Measurements from ENCODE around the gene PPM1A.
A peak's percentile ranks its signal among the peaks of the same experiment; 100 is the strongest.

PPM1A gene

DNA sequence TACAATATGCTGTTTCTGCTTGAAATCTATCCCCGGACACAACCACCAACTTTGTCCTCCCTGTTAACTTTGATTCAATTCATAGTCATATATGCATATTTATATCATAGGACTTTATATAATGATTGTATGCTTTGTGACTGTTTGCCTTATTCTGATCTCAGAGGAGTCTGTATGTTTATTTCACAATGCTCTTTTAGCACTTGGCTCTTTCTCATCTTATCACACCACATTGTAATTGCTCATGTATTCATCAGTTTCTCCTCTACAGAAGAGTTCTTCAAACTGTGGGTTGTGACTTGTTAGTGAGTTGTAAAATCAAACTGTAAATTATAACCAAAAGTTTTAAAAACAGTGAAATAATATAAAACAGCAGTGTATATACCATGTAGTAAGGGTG, 21.7 kb upstream of the PPM1A start:
- no peak for DNase-seq

DNA sequence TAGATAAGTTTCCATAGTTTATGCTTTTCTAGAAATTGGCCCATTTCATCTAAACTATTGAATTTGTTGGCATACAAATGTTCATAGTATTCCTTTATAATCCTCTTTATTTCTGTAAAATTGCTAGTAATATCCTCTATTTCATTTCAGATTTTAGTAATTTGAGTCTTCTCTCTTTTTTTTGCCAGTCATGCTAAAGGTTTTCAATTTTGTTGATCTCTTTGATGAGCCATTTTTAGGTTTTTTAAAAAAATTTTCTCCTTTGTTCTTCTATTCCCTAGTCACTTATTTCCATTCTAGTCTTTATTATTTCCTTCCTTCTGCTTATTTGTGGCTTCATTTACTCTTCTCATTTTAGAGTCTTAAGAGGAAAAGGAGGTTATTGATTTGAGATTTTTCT, 19.4 kb upstream of the PPM1A start:
- no peak for DNase-seq

DNA sequence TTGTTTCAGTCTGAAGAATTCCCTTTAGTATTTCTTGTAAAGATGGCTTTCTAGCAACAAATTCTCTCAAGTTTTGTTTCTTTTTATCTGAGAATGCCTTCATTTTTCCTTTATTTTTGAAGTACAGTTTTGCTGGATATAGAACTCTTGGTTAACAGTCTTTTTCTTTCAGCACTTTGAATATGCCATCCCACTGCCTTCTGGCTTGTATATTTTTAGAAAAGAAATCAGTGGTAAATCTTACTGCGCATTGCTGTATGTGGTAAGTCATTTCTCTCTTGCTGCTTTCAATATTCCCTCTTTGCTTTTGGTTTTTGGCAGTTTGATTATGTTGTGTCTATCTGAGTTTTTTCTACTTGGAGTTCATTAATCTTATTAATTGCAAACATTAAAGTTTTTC, 16.8 kb upstream of the PPM1A start:
- no peak for DNase-seq

DNA sequence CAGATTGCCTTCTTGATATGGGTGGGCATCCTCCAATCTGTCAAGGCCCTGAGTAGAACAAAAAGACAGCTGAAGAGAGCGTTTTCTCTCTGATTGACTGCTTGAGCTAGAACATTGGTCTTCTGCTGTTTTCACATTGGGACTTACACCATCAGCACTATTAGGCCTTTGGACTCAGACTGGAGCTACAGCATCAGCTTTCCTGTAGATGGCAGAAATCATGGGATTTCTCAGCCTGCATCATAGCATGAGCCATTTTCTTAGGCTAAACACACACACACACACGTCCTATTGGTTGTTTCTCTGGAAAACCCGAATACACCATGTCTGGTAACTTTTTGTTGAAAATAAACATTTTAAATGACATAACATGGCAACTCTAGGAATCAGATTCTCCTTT, 15.8 kb upstream of the PPM1A start:
- no peak for DNase-seq

DNA sequence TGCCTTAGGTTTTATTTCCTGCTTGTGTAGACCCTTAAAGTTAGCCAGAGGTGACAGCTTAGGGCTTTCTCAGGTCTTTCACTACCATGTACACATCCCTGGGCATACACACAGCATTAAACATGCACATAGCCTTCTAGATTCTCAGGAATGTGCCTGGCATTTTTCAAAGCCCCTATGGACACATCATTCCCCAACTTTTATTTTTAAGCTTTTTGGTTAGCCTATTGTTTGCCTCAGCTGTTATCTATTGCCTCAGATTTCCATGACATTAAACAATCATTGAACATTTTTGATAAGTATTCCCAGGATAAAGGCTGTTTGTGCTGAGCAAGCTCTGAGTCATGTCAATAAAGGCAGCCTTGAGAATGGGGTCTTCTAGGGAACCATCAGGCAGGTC, 15.1 kb upstream of the PPM1A start:
- DNase-seq: no peak

DNA sequence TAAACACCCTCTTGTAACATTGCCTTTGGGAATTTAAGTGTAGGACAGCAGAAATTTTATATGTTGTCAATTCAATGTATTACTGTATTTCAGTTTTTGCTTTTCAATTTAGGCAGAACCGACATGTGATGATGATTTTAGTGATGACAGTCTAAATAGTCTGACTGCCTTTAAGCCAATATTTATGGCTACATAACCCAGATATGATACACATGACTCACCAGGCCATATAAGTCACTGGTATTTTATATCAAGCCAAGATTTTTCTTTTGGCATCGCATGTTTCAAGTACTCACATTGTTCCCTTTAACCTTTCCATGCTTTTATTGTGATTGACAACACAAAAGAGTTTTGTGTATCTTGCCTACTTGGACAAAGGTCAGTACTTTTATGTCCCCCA, 13.6 kb upstream of the PPM1A start:
- DNase-seq: no peak

DNA sequence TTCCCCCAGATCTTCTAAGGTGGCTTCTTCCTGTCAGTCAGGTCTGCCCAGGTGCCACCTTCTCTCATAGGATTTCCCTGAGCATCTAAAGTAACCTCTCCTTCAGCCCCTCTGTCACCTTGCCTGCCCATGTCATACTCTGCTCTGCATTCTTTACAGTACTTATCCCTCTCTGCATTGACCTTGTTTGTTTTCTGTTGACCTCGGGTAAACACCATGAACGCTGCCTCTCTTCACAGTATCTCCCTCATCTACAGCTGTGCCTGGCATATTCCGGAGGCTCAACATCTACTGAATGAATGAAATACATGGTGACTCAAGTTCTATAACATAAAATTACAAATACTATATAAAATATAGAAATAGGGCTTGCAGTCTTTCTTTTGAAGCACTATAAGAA, 10.1 kb upstream of the PPM1A start:
- DNase-seq: no peak

DNA sequence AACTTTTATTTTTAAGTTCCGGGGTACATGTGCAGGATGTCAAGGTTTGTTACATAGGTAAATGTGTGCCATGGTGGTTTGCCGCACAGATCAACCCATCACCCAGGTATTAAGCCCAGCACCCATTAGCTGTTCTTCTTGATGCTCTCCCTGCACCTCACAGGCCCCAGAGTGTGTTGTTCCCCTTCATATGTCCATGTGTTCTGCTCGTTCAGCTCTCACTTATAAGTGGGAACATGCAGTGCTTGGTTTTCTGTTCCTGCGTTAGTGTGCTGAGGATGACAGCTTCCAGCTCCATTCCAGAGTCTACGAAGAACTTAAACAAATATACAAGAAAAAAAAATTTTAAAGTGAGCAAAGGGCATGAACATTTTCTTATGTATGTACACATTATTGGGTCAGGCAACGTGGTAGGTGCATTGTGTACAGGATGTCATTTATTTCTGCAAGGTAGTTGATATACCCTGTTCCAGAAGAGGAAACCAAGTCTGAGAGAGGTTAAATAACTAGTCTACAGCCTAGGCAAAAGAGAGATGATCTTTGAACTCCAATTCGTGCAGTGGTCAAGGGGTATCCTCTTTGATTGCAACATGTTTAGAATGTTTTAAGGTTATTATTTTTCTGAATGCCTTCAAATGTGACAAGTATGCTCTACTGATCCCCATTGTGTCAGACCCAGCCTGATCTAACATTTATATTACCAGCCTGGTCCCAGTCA, 8.7 kb upstream of the PPM1A start:
- no peak for DNase-seq

DNA sequence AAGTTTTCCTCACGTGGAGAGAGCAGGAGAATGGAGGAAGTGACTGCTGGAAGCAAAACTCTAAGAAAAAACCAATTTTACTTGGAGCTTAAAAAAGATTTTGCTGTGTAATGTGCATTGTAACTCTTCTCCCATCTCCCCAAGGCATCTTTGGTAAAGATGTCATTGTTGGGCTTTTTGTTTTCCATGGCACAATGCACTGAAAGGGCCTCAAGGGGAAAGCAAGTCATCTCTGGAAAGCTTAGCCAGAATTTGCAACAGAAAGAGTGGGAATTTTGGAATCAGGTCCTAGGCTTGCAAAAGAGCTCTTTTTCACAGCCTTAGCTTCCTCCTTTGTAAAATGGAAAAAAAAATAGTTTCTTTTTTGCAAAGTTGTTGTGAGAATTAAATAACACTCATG, 7.9 kb upstream of the PPM1A start:
- no peak for DNase-seq

DNA sequence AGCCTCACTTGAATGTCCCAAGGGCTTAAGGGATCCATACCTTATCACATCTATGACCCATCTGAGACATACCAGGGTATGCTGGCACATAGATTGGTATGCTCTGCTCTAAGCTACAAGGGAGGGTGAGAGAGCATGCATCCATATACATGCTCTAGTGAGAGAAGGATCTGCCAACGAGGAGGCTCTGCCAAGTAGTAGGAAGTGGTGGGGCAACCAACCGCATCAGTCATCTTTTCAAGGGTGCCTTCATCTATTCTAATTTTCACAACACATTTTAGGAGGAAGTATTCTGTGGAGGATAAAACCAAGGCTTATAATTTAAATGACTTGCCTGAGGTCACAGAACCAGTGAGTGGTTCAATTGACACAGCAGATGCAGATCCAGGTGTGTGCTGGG, 6.6 kb upstream of the PPM1A start:
- no peak for DNase-seq

DNA sequence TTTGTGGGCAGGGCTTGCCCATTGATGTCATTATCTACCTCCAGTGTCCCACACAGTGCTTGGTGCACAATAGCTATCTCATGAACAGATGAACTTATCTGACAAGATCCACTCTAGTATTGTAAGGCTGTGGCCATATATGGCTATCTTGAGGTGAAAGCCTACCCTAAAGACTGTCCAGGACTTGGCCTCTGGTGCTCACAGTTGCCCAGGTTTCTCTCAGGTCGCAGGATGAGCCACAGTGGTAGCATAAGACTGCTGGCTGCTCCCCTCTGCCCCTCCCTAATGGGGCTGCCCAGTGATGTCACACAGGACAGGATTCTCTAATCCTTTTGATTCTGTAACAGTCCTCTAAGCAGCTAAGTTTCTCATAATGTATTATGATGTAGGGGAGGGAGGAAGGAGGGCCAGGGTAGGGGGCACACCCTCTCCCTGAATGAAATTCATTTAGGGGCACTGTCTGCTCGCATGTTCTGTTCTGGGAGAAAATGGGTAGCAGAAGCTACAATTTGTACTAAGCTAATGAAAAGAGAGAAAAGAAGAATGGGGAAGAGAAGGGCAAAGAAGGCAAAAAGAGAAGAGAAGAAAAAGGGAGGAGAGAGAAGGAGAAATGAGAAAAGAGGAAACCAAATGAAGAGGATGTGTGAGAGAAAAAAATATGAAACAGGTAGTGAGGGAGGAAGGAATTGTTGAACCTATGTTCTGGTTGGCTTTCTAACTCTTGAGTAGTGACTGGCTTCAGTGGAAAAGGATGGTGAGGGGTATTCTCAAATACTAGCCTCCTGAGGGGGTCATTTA, 3.4 kb upstream of the PPM1A start:
- DNase-seq: no peak

DNA sequence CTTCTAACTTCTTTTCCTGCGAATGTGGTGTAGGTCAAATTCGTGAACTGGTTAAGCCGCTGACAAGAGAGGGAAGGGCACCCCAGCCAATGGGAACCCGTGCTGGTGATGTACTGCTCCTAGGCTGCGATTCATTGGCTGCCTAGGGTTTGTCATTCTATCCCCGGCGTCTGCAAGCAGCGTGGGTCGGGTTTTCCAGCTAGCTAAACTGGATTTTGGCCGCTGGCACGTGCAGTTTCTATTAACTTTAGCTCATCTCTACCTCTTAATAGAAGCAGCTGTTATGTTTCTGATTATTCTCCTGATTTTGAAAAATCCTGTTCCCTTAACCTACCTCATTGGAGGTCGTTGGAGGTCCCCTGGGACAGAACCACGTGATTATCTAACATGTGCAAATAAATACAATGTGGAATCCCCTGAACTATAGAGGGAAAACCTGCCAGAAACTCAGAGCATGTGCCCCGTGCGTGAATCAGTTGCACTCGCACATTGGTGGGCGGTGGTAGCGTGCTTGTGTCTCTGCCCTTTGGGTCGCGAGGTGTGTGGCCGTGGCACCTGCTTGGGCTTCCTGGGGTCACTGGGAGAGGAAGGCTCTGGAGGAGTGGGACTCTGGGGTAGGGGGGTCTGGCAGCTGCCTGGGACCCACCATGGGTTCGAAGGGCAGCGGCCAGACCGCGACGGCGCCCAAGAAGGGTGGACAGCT, 876 bp upstream of the PPM1A start:
- peak; percentile 70 for DNase-seq

DNA sequence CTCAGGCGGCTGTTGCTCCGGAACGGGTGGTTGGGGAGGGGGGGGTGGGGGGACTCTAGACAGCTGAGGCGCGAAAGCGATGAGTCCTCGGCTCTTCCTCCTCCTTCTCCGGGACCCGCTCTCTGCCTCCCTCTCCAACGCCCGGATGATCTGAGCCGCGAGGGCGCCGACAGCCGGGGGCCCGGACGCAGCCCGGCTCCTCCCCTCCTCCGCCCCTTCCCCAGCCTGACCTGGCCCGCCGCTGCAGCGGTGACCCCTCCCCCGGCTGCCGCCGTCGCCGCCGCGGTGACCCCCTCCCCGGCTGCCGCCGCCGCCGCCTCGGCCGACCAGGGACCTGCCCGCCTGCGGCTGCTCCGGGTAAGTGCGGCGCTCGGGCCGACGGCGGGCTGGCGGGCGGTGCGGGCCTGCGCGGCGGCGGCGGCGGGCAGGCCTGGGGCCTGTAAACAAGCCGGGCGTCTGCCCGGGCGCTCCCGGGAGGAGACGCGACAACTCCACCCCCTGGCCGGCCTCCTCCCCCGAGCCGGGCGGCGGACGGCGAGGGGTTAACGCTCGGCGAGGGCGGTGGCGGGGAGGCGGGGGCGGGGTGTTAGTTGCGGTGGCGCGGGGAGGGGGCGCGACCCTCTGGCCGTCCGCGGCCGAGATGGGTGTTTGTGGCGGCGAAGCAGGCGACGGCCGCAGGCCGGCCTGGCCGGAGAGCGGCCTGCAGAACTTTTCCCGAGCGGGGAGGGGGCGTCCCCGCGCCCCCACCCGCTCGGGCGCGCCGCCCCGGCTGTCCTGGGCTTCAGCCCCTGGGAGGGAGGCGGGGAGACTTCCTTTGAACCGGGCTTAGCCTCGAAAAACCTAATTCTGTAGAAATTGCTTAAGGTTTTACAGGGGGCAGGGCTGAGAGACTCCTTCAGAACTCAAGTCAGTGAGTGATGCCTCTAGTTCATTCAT, 568 bp downstream of the PPM1A start:
- peak; percentile 33 for DNase-seq

DNA sequence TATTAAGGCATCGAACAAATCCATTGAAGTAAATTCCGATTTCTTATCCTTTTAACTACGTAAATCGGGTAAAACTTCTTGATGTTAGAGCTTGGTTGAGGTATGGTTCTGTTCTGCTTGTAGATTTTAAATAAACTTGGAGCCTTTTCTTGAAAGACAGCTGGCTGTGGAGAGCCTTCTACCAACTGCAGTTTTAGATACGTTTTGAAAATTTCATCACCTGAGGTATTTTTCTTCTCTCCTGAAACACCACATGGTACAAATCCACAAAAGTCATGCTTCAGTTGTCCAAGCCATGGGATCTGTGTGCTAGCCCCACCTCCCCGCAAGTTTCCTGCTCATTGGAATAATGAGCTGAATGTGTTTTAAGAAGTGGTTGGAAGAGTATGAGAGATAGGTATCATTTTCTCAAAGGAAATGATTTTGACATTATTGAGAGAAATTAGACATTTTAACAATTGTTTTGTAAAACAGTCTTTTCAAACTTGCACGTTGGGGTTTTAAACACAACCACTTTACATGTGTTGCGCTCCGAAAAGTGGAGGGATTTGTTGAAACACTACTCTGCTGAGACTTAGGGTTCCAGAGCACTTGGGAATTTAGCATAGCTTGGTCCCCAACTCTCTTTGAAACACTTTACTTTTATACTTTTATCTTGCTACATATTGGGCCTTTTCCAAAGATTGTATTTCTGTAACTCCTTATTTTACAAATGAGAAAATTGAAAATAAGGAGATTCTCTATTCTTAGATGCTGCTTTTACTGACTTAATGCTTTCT, 1.4 kb downstream of the PPM1A start:
- DNase-seq: no peak

DNA sequence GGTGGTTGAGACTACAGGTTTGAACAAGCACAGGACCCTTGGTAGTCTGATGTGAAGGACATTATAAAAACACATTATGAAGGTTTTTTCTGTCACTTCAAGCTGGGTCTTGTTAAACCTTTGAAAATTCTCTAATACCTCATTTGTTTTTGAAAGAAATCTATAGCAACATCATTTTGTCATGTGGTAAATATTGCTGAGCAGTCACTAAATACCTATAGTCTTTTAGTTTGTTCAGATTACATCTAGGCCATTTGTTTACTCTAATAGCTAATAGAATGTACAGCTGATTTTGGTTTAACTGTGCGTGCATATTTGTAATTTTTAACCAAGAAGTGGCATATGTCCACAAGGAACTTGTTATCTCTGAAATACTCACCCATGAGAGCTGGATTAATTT, 2.9 kb downstream of the PPM1A start:
- DNase-seq: no peak

DNA sequence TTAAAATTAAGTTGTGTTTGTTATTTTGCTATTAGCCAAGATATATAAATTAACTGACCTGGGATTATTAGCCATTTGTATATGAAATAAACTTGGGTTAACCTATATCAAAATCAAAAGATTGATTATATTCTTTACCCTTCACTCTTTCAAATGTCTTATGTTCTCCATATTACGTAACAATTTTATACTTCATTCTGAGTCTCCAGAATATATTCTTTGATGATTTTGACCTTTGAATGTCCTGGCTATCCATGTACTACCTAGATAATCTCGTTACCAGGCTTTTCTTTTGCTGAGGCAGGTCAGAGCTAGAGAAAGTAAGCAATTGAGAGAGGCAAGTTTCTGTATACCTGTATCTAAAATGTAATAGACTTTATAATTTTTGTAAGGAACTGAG, 3.6 kb downstream of the PPM1A start:
- no peak for DNase-seq

DNA sequence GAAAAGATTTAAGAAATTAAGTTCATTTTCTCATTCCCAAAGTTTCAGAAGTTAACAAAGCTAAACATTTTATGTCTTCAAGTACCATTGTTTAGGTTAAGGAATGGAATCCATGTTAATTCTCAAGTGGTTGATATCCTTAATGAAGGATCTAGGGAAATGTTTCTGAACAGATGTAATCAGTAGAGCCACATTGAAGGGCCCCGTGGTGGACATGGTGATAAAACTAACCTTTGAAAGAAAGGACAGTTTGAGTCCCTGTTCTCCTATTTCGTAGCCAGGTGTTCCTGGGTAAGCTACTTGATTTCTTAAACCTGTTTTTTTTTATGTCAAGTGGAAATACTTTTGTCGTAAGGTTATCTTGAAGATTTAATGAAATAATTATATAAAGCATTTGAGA, 4.6 kb downstream of the PPM1A start:
- DNase-seq: no peak

DNA sequence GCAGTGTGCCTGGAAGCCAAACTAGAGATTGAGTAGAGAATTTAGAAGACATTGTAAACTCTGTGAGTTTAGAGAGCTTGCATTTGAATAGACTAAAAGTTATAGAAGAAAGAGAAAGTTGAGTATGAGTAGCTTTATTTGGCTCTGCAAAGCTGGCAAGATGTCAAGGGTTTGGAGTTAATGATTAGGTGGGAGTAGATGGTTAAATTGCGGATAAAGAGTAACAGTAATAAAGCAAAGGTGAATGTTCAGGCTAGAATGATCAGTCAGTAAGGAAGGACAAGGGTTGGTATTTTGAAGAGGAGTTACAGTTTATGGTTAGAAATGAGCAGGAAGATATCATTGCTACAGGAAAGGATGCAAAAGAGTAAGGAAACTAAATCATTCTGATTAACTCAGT, 5.2 kb downstream of the PPM1A start:
- DNase-seq: no peak

DNA sequence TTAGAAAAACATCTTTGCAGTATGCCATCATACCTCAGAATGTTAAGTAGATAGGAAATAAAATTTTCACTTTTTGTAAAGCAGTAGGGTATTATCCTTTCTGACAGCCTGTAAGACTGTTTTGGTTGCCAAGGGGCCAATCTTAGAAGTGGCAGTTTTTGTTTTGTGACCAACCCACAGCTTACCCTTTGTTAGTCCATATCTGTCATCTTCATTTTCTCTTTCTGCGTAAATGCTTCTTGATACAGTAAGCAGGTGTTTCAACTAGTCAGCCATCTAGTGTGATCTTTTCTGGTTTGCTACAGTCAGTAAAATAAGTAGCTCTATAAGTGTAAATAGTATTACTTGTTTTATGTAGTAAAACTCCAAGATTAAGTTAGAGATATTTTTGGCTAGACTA, 8.8 kb downstream of the PPM1A start:
- DNase-seq: no peak

DNA sequence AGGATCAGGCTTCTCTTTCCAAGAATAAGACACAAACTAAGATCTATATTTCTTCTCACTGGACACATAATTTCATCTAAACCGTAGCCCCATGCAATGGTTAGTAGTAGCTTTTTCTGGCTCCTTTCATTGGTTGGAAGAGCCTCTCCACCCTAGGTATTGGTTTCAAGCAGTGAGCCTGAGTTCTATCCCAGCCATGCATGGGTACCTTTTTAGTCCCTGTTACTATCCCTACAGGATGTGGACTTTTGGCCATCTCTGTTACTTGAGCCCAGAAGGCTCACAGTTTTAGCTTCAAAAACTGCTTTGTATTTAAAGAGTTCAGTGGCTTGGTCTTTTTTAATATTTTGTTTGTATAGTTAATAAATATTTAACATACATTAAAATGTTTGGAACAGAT, 16.1 kb downstream of the PPM1A start:
- DNase-seq: no peak

DNA sequence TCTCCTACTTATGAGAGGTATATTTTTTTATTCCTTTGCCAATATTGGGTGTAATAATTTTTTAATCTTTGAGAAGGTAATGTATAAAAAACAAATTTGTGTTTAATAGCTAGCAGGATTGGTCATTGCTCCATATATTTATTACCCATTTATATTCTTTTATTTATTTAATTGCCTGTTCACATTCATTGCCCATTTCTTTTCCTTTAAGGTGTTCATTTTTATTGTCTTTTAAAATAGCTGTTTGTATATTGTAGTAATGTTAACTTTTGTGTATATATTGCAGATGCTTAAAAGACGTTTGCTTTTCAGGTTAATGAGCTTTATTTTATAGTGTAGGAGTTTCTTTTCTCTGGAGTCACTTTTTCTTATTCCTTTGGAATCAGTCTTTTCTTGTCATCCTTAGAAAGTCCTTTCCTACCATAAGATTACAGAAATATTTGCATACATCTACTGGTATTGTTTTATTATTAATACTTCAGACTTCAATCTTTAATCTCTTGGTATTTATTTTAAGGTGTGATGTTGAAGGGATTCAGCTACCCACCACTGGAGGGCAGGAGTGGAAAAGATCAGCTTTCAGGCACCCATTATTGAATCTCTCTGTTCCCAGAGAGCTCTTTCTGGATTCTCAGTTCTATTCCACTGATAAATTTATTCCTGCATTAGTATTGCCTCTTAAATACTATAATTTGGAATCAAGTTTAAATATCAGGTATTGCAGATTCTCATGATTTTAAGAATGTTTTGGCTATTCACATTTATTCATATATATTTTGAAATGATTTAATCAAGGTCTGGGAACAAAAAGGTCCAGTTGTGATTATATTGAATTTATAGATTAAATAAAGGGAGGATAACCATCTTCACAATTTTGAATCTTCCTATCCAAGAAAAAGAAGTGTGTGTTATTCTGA, 17.3 kb downstream of the PPM1A start:
- DNase-seq: no peak

All from T1000 (cell line).